GM12875 (cell line): Measurements from ENCODE around the gene POP7.
A peak's percentile ranks its signal among the peaks of the same experiment; 100 is the strongest.

Experiments used
- H3K4me3 ChIP-seq: one replicate; pipeline ENCODE4 v1.5.1; 2011; ENCODE audit warnings: low read depth, low read length, control low read depth
- TF ChIP-seq, protein P1 (sequence below): IDR thresholded peaks from 2 replicates; pipeline ENCODE4 v1.5.1; 2011; ENCODE audit warnings: low read depth, mild to moderate bottlenecking, control low read depth, inconsistent platforms, low read length, moderate library complexity, borderline replicate concordance; ENCODE audit not compliant: insufficient read depth

POP7 gene

DNA sequence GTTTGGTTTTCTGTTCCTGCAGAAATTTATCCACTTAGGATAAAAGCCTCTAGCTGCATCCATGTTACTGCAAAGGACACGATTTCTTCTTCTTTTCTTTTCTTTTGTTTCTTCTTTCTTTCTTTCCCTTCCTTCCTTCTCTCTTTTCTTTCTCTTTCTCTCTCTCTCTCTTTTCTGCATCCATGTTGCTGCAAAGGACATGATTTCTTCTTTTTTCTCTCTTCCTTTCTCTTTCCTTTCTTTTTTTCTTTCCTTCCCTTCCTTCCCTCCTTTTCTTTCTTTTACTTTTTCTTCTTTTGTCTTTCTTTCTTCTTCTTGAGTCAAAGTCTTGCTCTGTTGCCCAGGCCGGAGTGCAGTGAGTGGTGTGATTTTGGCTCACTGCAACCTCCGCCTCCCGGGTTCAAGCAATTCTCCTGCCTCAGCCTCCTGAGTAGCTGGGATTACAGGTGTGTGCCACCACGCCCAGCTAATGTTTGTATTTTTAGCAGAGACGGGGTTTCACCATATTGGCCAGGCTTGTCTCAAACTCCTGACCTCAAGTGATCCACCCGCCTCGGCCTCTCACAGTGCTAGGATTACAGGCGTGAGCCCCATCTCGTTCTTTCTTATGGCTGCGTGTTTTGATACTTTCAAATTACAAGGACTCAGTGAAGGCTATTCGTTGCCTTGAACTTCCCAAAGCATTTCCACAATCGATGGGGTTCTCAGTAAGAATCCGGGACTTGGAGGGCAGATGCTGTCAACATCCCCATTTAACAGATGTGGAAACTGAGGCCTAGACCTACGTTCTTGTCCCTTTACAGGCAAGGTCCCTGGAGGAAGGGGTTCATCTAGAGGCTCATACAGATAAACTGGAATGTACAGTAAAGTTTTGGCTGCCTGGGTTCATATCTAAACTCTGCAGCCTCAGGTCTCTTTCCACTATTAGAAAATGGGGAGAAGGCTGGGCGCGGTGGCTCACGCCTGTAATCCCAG, 34.3 kb upstream of the POP7 start:
- TF ChIP-seq, protein P1, sequence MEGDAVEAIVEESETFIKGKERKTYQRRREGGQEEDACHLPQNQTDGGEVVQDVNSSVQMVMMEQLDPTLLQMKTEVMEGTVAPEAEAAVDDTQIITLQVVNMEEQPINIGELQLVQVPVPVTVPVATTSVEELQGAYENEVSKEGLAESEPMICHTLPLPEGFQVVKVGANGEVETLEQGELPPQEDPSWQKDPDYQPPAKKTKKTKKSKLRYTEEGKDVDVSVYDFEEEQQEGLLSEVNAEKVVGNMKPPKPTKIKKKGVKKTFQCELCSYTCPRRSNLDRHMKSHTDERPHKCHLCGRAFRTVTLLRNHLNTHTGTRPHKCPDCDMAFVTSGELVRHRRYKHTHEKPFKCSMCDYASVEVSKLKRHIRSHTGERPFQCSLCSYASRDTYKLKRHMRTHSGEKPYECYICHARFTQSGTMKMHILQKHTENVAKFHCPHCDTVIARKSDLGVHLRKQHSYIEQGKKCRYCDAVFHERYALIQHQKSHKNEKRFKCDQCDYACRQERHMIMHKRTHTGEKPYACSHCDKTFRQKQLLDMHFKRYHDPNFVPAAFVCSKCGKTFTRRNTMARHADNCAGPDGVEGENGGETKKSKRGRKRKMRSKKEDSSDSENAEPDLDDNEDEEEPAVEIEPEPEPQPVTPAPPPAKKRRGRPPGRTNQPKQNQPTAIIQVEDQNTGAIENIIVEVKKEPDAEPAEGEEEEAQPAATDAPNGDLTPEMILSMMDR = no peak
- no peak overlapping the region for H3K4me3 ChIP-seq

DNA sequence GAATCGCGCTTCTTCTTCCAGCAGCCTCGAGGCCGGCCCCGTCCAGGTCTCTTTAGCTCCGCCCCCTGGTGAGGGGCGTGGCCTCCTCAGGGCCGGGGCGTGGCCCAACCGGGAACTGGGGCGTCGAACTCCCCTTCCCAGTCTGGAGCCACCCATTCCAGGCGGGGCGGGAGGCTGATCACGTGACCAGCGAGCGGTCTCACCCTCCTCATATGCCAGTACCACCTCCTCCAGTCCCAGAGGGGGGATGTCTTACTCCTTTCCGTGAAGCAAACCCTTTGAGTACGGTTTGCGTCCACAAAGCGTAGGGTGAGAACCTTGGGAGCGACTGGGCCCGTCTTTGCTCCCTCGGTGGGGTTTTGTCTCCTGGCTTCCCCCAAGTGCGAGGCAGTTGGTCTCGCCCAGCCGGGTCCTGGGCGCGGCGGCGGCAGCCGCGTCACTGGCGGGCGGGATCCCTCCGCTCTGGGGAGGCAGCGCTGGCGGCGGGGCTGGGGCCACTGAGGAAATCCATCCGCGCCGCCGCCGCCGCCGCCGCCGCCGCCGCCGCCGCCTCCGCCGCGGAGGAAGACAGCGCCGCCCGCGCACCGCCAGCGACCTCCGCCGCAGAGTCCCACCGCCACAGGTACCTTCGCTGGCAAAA, 32.5 kb upstream of the POP7 start, which contains the start of gene GNB2:
Gene GNB2 (plus strand): TSS at position 439 of the 640 bp plus-strand sequence. CDS start 2,526 bp downstream, outside the sequence.
- TF ChIP-seq, protein P1 = no peak

DNA sequence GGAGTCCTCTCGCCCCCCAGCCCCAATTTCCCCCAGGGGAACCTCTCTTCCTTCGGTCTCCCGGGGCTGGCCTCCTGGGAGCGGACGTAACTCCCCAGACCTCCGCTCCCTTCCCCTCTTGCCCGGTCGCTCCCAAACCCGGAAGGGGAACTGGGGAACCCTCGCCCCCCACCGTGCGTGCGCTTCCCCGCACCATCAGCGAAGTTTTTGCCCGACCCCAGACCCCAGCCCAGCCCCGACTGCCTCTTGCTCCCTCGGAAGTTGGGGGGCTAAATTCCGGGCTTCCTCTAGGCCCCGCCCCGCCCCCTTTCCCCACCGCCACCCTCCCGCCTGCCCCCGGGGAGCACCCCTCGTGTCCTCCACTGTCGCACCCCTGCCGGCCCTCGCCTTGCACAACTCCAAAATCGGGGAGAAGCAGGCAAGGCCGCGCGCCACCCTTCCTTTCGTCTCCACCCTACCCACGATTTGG, 31.9 kb upstream of the POP7 start:
- TF ChIP-seq, protein P1 = no peak
- peak overlapping the region; percentile 94 for H3K4me3 ChIP-seq

More for the DNA sequence above, 32.5 kb upstream of the POP7 start, which contains the start of gene GNB2:
- peak within 1 kb of the TSS; percentile 94 for H3K4me3 ChIP-seq

DNA sequence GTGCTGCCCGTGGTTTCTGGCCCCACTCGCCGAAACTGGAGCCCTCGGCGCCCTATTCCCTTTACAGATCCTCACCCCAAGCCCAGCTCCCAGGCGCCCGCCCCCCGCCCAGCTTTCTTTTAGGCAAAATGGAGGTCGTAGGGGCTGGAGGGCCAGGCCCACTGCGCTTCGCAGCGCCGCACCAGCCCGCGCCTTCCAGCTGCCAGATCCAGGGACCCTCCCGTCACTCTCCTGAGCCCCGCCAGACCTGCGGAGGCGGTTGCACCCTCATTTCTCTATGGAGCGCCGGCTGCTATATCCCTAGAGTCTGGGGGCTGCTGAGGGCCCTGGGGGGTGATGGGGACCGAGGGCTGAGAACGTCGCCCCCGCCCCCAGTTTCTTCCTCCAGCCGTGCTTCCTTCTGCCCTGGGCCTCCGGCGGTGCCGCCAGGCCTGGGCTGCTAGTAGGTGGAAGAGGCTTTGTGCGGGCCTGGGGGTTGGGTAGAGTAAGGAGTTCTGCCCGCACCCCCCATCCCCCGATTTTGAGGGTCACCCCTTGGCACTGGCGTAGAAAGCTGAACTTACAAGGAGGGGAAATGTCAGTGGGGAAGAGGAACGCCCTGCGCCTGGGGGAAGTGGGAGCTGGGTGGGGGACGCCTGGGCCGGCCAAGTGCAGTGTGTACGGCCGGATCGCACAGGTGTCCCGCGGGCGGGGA, 31.4 kb upstream of the POP7 start:
- TF ChIP-seq, protein P1 = no peak
- peak overlapping the region; percentile 94 for H3K4me3 ChIP-seq

DNA sequence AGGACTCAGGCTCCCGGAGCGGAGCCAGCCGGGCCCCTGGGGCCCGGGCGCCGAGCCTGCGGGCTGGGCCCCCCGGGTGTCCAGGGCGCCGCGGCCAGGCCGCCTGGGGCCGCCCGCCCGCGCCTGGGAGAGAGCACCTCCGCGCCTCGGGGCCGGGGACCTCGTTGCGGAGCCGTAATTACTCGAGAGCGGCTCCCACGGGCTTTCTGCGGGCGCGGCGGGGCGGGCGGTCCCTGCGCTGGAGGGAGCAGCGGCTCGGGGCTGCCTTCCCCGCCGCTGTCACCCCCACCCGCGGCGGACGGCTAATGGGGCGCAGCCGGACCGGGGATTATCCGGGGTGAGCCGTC, 30.8 kb upstream of the POP7 start:
- peak overlapping the region; percentile 94 for H3K4me3 ChIP-seq
- TF ChIP-seq, protein P1 = no peak

DNA sequence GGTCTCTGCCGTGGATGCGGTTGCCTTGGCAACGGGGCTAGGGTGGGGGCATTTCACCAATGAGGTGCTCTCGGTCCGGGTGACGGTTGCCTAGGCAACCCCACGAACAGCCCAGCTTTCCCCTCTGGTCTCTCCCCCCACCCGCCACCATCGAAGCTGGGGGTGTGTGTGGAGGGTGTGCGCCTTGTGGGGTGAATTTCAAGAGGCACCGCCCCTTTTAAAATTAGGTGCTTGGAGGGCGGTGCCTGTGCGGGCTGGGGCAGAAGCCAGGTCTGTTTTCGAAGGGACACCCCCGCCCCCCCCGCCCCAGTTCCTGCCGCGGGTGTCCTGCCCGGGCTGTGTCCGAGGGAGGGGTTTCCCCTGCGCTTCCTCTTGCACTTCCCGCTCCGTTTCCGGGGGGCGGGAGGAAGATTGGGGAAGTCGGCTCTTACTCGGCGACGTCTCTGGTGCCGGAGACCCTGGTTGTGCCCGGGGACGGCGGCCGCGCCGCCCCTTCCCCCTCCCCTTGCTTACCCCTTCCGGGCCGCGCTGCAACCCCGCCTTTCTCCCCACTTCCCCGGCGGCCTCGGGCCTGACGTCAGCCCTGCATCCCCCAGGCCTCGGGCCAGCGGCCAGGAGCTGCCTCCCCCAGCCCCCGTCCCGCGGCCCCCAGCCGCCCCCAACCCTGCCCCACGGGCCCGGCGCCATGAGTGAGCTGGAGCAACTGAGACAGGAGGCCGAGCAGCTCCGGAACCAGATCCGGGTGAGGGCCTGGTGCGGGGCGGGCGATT, 30.2 kb upstream of the POP7 start:
- TF ChIP-seq, protein P1 = no peak
- H3K4me3 ChIP-seq = peak overlapping the region; percentile 94
